HG02571 (cell line): ENCODE measurements around the gene DENND5B.
"Not testable (repeated sequence)": the region's sequence is repeated elsewhere in the genome, so short reads cannot be mapped to it uniquely, and the experiment has no call there.

Experiments used
- ATAC-seq: cut with Tn5 transposase; IDR thresholded peaks from one replicate; pipeline ENCODE4 v1.9.1; 2021; ENCODE audit warnings: mild to moderate bottlenecking, moderate library complexity; ENCODE audit not compliant: unreplicated experiment

DENND5B gene

DNA sequence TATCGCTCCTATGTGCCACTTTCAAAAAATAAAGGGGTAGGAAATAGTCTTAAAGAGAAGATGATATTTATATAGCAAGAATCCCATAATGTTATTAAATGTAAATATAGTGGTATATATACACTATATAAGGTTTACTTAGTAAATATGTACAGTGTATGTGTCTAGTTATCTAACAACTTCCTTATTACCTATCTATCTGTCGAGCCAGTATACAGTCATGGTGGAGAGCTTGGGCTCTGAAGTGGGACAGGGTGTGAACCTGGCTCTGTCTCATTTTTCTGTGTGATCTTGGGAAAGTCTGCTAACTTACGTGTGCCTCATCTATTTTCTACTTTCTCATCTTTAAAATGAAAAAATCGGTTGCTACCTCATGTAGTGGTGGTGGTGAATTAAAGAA is 202.2 kb downstream of the DENND5B start:
- ATAC-seq, result no peak

DNA sequence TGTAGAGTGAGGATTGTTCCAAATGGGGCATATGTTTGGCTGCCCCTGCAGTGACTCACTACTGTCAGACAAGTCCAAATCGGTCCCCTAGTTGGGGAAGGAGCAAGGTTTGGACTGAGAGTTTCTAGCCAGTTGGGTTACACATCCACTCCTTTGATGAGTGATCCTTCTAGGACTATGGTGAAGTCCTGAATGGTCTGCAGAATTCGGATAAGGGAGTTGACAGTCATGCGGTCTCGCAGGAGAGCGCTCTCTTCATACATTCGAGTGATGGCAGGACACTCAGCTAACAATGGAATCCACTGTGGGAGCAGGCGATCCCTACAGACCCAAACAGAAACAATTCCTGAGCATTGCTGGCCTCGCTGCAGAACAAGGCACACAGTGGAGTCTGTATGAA is 203.5 kb downstream of the DENND5B start:
- ATAC-seq, result no peak

DNA sequence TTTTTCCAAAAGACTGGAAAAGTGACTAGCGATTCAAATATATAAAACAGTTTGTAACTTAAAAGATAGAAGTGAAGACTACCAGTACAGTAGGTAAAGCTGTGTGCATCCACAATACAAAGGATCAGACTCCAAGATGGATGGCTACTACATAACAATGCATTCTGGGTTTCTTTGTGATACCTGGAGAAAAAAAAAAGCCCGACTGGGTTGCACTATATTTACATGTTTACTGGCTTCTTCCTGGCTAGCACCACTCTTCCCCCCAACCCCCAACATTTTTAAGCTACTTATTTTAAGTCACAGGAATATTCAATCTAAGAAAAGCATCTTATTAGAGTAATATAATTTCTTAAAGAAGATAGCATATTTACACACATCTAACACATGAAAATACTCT is 203.9 kb downstream of the DENND5B start:
- ATAC-seq, result no peak

DNA sequence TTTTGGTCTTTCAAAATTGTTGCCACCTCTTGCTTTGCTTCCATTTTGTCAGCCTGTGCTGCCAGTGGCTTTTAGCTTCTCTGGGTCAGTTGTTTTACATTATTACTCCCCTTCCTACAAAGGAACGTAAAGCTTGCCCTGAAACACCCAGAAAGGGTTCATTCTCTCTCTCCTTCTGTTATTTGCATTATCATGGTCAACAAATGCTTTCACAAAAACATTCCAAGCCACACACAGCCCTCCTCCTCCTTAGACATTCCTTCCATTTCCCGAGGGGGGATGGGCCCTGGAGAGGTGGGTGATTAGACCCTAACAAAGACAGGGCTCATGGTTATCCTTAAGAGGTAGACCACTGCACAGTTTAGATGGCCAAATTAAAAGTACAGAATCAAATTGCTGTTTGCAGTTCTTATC is 204.6 kb downstream of the DENND5B start:
- ATAC-seq, result no peak

DNA sequence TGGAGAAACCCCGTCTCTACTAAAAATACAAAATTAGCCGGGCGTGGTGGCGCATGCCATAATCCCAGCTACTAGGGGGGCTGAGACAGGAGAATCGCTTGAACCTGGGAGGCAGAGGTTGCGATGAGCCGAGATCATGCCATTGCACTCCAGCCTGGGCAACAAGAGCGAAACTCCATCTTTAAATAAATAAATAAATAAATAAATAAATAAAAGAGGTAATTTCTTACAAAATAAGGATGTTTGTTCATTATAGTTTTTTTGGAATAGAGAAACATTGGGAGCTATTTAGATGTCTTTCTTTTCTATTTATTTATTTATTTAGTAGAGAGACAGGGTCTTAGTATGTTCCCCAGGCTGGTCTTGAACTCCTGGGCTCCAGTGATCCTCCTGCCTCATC is 213.7 kb downstream of the DENND5B start:
- ATAC-seq, result not testable (repeated sequence)

DNA sequence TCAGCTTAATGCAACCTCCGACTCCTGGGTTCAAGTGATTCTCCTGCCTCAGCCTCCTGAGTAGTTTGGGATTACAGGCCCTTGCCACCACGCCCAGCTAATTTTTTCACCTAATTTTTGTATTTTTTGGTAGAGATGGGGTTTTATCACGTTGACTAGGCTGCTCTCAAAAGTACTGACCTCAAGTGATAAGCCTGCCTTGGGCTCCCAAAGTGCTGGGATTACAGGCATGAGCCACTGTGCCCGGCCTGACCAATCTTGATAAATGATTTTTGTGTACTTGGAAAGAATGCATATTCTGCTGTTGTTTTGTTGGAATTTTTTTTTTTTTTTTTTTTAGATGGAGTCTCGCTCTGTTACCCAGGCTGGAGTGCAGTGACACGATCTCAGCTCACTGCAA is 215.5 kb downstream of the DENND5B start:
- ATAC-seq, result not testable (repeated sequence)

DNA sequence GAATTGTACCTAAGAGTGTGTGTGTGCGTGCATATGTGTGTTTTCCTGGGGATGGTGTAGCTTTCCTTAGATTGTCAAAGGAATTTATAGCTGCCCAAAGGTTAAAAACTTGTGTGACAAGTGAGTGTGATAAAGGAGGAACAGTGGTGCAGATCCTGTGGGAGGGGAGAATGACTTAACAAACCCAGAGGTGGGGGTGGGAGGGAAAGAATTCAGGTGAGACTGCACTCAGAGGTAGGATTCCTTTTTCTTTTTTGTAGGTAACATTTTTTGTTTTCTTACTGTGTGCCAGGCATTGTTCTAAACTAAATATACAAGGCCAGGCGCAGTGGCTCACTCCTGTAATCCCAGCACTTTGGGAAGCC is 219.7 kb downstream of the DENND5B start:
- ATAC-seq, result no peak

DNA sequence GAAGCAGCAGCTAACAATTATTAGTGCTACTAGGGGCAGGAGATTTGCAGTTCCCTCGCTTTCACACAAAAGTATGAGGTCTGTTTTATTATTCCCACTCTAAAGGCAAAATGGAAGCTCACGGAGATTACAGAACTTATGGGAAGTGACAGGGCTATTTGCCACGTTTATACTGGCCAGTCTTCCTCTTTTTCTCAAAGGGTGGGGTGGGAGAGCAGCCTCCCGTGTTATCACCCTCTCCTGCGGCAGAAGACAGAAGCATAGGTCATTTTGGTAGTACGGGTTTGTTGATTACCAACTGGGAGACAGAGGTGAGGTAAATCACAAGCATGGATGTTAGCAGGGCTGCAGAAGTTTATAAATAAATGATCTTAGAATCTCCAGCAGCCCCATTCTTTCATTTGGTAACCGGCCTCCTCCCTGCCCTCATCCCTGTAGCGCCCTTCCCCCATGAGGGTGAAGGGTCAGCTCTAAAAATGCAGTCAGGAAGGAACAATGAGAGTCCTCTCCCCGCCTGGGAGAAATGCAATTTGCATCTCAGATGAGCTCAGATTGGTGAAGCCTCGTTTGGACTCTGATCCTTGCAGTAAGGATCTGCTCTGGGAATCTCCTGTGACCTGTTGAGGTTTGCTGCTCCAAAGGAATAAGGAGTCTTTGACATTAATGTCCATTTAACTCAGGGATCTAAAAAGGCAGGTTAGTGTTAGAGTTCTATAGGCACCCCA is 220.2 kb downstream of the DENND5B start:
- ATAC-seq, result no peak

DNA sequence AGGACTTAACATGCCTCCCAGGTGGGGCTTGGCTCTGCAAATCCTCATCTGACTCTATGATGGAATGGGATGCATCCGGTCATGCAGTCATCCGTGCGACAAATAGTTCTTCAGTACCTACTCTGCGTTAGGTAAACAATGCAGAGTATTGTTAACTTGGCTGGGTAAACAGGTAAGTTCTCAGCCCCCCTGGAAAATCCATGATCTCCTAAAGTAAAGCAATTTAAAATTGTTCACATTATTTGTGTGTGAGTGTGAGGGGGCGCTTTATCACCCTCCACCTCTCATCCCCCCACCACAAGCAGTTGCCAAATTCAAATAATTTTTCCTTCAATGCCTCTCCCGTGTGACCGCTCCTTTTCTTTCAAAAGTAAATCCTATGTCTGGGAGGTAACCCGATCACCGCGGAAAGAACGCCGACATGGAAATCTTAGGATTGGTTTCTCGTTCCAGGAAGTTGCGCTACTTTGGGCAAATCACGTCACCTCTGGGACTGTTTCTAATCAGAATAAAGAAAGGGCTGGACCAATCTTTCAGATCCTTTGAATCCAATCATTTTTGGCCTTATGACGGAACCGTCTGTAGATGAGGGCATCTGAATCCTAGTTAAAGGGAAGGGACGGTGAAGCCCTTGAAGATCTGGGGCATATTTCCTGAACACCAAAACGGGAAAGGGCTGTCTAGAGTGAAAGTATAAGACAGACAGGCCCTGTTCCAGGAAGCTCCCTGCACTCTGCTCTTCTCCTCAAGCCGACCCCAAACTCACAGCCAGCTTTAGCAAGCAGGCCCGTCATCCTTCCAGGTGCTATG is 221.0 kb downstream of the DENND5B start:
- ATAC-seq, result no peak

DNA sequence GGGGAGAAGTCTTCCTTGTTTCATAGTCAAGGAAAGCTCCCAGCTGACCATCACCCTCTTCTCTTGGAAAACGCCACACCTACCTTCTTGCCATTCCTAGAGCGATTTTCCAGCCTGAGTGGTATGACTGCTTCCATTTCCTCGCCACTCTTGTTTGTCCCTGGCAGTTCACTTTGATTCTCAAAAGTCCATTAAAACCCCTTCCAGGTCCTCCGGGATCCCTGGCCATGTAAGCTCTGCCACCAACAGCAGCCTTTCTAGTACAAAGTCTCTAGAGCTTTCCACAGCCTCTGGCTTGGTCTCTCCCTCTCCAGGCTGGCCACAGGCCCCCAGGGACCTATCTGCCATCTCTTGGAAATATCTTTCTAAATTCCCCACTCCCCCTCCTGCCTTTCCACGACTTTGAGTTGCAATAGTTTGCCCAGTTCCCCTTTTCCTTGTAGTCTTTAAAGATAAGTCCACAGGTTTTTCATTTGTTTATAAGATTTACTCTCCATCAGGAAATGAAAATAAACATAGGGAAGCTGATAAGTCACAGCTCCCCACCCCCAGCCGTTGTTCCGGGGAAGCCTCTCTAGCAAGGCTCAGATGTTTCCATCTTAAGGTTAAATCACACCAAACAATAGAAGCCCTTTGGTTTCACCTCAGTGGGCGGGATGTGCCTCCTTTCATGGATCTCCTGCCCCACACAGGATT is 222.1 kb downstream of the DENND5B start:
- ATAC-seq, result no peak

DNA sequence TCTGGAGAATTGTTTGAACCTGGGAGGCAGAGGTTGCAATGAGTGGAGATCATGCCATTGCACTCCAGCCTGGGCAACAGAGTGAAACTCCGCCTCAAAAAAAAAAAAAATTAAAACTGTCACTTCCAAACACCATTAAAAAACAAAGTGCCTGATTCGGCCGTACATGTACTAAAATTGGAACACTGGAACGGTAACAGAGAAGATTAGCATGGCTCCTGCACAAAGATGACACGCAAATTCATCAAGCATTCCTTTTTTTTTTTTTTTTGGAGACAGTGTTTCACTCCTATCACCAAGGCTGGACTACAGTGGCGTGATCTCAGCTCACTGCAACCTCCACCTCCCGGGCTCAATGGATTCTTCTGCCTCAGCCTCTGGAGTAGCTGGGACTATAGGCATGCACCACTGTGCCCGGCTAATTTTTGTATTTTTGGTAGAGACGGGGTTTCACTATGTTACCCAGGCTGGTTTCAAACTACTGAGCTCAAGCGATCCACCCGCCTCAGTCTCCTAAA is 224.8 kb downstream of the DENND5B start:
- ATAC-seq, result no peak

DNA sequence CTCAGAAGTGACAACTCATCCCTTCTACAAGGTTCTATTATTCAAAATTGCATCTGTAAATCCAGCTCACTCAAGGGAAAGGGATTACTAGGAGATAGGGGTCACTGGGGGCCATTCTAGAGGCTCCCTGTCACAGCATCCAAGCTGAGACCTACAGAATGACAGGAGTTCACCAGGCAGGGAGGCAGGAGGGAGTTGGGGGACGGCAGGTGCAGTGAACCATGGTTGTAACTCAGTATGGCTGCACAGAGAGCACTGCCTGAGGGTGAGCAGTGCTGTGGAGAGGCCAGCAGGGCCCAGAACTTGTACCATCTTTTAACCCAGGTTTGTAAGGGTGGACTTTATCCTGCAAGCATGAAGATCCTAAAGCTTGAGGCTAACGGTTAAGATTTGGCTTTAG is 227.1 kb downstream of the DENND5B start:
- no peak for ATAC-seq

DNA sequence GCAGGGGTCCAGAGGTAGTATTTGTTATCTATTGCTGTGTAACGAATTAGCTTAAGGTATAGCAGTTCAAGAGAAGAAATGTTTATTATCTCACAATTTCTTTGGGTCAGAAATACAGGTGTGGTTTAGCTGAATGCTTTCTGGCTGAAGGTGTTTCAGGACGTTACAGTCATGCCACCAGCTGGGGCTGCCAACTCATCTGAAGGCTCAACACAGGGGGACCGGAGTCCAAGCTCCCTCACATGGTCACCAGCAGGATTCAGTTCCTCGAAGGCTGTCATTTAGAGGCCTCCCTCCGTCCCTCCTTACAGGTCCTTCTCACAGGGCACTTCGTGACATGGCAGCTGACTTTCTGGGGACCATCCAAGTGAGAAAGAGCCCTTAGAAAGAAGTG is 227.5 kb downstream of the DENND5B start:
- ATAC-seq, result no peak

DNA sequence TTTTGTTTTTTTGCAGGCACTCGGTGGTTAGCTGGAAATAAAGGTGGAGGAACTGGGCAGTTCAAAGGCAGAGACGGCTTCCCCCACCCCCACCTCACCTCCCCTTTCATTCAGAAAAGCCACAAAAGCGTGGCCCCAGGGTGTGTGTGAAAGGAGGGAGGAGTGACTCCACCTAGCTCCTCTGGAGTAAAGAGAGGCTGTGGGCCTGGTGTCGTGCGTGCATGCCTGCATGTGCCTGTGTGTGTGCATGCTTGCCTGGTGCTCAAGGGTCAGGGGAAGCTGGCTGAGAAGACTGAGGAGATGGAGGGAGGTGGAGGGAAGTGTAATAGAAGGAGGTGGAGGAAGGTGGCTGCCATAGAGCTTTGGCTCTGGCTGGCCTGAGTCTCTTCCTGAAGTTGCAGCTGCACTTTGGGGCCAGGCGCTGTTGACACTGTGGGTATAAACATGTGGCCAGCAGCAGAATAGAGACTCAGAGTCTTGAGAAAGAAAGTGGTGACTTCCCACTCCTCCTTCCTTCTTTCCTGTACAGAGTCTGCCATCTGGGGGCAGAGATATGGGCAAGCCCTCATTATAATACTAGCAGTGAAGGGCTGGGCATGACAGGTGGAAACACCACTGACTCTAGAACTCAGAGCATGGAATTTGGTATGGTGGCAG is 228.0 kb downstream of the DENND5B start:
- ATAC-seq, result peak; percentile 75

DNA sequence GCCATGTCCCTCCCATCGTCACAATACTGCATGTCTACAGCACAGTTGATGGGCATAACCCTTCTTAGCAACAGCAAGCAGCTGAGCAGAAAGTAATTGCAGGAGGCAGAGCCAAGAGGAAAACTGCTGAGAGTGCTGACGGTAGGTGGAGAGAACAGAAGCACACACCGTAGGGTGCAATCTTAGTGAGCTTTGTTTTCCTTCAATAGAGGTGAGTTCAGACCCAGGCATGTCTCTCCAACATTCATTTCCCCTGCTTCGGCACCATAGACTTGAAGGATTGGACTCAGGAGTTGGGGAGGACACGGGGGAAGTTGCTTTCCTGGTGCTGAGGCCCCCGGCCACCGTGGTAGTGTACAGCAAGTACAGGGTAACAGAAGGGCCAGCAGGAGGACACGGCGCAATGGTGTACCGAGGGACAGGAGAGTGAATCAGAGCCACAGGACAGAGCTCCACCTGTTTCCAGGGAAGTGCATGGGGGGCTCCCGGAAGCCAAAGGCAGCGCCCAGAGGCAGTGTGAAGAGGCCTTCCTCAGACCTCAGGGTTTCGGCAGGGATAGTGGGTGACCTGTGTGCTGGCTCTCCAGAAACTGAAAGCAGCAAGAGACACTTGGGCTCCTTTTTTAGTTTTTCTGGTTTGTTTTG is 228.7 kb downstream of the DENND5B start:
- ATAC-seq, result peak; percentile 50

DNA sequence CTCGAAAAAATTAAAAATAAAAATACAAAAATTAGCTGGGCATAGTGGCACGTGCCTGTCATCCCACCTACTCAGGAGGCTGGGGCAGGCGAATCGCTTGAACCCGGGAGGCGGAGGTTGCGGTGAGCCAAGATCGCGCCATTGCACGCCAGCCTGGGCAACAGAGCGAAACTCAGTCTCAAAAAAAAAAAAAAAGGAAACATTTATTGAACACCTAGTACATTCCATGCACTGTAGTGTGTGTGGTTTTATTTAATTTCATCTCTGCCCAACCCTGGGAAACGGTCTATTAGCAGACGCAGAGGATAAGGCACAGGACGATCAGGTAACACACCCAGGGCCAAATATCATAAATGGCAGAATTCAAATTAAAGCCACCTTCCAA is 229.2 kb downstream of the DENND5B start:
- ATAC-seq, result no peak

DNA sequence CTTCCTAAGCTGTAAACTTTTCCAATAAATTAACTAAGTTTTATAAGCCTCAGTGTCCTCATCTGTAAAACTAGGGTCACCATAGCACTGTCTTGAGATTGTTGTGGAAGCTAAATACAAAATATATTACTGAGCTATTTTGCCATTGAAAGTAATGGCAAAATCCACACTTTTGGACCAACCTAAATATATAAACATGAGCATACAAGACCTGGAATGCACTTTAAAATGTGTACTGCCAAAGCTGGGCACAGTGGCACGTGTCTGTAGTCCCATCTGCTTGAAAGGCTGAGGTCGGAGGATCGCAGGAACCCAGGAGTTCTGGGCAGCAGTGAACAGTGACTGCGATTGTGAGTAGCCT is 235.2 kb downstream of the DENND5B start:
- ATAC-seq, result no peak

DNA sequence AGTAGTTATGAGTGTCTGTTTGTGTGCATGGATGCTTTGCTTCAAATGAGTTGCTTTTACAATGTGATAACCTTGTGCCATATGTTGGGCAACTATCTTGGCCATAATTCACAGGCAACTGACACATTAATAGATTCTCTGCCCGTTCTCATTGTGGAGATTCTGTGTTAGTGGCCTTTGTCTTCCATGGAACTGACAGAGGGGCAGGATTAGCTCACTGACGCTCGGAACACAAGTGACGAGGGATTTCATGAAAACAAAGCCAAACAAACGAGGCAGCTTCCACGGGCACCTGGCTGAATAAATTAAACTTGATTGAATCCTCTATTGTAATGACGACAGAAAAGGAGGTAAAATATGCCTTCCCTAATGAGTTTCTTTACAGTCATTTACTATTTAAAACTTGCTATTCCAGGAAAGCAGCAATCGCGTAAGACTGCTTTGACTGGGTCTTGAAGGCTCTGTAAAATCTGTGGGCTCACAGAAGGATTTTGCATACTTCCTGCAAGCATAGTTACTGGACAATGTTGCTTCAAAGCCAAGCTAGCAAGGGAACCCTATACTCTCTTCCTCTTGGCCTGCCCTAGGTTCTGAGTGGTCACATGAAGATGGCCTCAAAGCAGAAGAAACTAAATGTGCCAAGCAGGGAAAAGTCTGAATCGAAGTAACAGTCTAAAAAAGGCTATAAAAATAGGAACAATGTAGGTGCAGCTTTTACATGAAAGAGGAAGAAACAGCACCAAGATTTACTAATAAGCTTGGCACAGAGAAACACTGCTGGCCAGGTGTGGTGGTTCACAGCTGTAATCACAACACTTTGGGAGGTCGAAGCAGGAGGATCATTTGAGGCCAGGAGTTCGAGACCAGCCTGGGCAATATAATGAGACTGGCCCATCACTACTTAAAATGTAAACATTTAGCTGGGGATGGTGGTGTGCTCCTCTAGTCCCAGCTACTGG is 236.9 kb downstream of the DENND5B start:
- no peak for ATAC-seq

DNA sequence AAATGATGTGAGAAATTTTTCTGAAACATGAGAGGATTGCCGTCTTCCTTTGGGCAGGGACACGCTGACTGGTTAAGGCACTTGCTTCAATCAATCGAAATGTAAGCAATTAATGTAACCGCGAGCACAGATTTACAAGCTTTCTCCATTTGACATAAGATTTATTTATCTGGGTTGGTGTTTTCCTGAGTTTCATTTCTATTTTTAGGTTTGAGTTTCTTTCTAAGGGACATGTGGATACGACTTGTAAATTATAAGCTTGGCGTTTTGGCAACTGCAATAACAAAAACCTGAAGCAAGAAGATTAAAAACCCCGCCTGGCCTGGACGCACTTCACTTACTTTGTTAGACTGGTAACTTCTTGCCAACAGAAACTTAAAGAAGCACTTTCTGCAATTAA is 244.7 kb downstream of the DENND5B start:
- ATAC-seq, result no peak

DNA sequence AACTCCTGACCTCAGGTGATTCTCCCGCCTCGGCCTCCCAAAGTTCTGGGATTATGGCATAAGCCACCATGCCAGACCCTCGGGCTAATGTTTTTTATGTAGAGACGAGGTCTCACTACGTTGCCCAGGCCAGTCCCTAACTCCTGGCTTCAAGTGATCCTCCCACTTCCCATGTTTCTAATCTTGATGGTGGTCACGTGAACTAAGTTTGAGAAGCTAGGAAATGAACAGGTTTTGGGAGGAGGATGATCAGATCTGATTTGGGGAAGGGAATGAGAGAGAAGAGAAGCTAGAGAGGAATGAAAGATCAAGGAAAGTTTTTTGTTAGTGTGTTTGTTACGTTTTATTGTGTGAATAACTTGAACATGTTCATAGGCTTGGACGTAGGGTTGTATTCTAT is 247.8 kb downstream of the DENND5B start:
- ATAC-seq, result no peak
